Sigmoid colon (tissue), 3 donors: ENCODE measurements around the gene OR2A42.
"Not testable (repeated sequence)": the region's sequence is repeated elsewhere in the genome, so short reads cannot be mapped to it uniquely, and the experiment has no call there.

Experiments
- POLR2A ChIP-seq, 2 donors: fragments of 450-650 bp; IDR thresholded peaks; one replicate each; pipeline ENCODE4 v1.6.1; 2016; ENCODE audit warnings: antibody characterized with exemption in 2 of 2, mild to moderate bottlenecking in 2 of 2, moderate library complexity in 2 of 2
- TF ChIP-seq, protein P1 (sequence below), 4 experiments: fragments of 450-650 bp in 3 of 4; fragments of 200-600 bp in 1 of 4; IDR thresholded peaks; one replicate each; pipeline ENCODE4 v1.5.1; 2016 to 2019; ENCODE audit warnings: antibody characterized with exemption in 4 of 4, mild to moderate bottlenecking in 3 of 4, moderate library complexity in 2 of 4

DNA sequence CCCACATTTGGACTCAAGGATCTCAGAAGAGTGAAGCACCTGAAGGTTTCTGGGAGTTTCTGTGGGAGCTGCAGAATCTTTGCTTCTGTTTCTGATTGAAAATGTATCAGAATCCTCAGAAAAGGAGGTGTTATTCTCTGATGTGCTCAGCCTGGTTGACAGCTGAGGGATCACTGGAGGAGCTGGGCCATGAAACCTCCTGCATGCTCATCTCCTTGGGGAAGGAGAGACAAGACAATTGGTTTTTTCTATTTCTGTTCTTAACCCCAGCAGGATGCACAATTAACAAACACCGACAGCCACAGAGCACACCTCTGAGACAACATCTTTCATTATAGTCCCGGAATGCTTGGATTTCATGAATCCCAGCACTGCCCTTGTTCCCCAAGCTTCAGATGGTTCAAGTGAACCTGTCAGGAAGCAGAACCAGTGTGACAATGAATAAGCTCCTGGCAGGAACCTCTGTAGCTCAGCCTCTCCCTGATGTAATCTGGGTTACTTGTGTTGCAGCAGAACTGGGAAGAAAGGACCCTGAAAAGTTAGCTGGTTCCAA is 799 bp downstream of the OR2A42 start:
- TF ChIP-seq, protein P1, sequence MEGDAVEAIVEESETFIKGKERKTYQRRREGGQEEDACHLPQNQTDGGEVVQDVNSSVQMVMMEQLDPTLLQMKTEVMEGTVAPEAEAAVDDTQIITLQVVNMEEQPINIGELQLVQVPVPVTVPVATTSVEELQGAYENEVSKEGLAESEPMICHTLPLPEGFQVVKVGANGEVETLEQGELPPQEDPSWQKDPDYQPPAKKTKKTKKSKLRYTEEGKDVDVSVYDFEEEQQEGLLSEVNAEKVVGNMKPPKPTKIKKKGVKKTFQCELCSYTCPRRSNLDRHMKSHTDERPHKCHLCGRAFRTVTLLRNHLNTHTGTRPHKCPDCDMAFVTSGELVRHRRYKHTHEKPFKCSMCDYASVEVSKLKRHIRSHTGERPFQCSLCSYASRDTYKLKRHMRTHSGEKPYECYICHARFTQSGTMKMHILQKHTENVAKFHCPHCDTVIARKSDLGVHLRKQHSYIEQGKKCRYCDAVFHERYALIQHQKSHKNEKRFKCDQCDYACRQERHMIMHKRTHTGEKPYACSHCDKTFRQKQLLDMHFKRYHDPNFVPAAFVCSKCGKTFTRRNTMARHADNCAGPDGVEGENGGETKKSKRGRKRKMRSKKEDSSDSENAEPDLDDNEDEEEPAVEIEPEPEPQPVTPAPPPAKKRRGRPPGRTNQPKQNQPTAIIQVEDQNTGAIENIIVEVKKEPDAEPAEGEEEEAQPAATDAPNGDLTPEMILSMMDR (IDR thresholded peaks at IDR 0.05), result not testable (repeated sequence)
- TF ChIP-seq POLR2A (IDR thresholded peaks at IDR 0.05), result not testable (repeated sequence)
